Peyer's patch (tissue), 4 donors: Measurements from ENCODE around the gene RPRD1A.

Experiments used
- POLR2A ChIP-seq, 2 donors: fragments of 450-650 bp; IDR thresholded peaks; one replicate each; pipeline ENCODE4 v1.5.1; 2017; ENCODE audit warnings: antibody characterized with exemption in 2 of 2, mild to moderate bottlenecking in 2 of 2, moderate library complexity in 2 of 2
- TF ChIP-seq, protein P1 (sequence below), 6 experiments: fragments of 450-650 bp in 4 of 6; fragments of 200-600 bp in 2 of 6; sonication (generic) in 1 of 6; IDR thresholded peaks; one replicate each; pipeline ENCODE4 v1.5.1; 2017 to 2019; ENCODE audit warnings: antibody characterized with exemption in 6 of 6, mild to moderate bottlenecking in 3 of 6, moderate library complexity in 1 of 6

DNA sequence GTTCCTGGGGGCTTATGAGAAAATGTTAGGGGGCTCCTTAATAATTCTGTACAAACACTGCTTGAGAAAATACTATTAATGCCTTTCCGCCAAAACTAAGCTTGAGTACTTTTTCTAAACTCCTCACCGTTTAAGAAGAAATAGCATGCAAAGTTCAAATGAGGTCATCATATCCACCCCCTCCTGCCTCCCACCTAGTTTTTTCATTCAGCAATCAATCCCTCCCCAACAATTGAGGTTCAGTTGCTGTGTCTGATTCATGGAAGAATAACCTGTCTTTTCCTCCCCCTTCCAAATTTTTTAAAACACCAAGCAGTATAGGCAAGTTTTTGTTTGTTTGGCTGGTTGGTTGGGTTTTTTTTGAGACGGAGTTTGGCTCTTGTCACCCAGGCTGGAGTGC is 119.3 kb downstream of the RPRD1A start:
- TF ChIP-seq, protein P1, sequence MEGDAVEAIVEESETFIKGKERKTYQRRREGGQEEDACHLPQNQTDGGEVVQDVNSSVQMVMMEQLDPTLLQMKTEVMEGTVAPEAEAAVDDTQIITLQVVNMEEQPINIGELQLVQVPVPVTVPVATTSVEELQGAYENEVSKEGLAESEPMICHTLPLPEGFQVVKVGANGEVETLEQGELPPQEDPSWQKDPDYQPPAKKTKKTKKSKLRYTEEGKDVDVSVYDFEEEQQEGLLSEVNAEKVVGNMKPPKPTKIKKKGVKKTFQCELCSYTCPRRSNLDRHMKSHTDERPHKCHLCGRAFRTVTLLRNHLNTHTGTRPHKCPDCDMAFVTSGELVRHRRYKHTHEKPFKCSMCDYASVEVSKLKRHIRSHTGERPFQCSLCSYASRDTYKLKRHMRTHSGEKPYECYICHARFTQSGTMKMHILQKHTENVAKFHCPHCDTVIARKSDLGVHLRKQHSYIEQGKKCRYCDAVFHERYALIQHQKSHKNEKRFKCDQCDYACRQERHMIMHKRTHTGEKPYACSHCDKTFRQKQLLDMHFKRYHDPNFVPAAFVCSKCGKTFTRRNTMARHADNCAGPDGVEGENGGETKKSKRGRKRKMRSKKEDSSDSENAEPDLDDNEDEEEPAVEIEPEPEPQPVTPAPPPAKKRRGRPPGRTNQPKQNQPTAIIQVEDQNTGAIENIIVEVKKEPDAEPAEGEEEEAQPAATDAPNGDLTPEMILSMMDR (IDR thresholded peaks at IDR 0.05), result no peak
- no peak for TF ChIP-seq POLR2A (IDR thresholded peaks at IDR 0.05)
